ENCODE measurements around the gene EMX2.
A peak's percentile ranks its signal among the peaks of the same experiment; 100 is the strongest.
"Not testable (repeated sequence)": the region's sequence is repeated elsewhere in the genome, so short reads cannot be mapped to it uniquely, and the experiment has no call there.

Gene EMX2

DNA sequence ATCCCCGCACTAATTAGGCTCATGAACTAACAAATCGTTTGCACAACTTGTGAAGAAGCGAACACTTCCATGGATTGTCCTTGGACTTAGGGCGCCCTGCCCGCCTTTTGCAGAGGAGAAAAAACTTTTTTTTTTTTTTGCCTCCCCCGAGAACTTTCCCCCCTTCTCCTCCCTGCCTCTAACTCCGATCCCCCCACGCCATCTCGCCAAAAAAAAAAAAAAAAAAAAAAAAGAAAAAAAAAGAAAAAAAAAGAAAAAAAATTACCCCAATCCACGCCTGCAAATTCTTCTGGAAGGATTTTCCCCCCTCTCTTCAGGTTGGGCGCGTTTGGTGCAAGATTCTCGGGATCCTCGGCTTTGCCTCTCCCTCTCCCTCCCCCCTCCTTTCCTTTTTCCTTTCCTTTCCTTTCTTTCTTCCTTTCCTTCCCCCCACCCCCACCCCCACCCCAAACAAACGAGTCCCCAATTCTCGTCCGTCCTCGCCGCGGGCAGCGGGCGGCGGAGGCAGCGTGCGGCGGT is at the start of gene EMX2:
Gene EMX2 (plus strand): TSS at position 41 of the 519 bp plus-strand sequence. CDS start 522 bp downstream, outside the sequence.
- peak; percentile 74 for DNase-seq

DNA sequence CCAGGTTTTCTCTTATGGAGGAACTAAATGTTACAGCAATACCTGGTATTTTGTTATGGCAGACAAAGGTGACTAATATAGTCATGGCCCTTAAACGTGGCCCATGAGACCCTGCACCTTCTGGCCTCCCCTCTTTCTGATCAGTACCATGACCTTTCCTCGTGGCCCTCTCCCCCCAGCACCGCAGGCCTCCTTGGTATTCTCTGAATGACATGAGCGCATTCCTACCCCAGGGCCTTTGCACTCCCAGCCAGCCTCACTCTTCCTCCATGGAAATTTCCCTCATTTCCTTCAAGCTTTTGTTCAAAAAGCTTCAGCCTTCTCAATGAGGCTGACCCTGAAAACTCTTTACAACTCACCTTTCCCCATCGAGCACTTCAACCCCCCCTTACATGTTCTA is 46.5 kb upstream of the EMX2 start:
- DNase-seq, result no peak

DNA sequence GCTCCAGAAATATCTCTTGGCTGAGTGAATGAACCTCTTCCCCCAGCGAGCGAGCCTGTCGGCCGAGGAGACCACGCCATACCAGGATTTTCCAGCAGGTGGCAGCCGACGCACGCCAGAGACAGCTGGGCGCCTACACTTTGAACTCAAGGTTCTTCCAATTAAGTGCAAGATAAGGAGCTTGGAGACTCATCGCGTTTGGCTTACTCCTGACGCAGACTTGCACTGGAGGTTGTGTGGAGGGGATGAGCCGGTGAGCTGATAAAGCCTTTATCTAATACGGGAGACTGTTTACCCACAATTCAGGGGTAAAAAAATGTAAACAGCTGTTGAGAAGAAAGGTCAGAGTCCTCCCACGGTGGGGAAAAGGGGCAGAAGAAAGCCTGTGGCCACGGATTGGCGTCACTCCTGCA is 45.9 kb upstream of the EMX2 start:
- peak; percentile 88 for DNase-seq

DNA sequence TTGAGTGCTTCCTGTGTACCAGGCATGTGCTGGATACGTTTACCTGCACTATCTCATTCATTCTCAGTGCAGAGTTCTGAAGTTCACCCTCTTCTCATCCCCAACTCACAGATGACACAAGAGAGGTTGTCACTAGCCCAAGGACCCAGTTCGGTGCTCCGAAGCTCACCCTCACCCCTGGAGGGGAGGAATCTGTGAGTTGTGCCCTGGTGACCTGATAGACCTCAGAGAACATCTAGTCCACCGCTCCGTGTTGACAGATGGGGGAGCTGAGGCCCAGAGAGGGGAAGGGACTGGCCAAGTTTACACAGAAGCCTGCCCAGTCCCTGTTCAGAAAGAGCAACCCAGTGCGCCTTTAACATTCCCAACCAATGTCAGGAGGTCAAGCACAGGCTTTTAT is 44.8 kb upstream of the EMX2 start:
- DNase-seq, result no peak

DNA sequence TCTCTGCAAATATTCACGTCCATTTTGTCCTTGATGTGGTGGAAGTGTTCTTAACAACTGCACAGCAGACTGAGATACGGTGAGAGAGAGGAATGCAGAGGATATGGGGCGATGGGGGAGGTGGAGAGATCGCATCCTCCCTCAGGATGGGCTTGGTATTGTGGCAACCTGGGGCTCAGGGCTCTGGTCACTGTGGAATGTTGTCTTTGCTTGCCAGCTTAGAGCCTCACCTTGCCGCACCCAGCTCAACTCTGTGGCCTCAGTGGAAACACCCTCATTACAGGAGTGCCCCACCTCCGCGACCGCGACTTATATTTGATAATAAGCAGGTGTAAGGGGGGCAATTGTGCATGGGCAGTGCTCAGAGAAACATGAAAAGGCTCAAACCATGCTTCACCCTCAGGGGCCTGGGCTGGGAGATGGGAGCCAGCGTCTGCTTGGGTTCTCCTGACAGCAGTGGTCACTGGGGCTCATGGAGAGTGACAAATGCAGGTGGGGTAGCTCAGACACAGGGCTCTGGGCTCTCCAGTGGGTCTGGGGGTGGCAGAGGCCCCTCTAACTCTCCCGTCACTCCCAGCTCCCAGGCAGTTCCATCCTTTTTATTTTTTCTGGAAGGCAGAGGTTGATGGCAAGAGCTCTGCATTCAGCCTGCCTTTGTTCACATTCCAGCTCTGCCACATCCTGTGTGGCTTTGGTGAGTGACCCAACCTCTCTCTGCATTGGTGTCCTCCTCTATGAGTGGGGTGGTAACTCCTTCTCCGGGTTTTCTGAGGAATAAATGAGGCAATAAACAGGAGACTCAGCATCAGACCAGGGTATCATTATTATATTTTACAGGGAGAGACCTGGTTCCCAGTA is 43.1 kb upstream of the EMX2 start:
- peak; percentile 66 for DNase-seq

DNA sequence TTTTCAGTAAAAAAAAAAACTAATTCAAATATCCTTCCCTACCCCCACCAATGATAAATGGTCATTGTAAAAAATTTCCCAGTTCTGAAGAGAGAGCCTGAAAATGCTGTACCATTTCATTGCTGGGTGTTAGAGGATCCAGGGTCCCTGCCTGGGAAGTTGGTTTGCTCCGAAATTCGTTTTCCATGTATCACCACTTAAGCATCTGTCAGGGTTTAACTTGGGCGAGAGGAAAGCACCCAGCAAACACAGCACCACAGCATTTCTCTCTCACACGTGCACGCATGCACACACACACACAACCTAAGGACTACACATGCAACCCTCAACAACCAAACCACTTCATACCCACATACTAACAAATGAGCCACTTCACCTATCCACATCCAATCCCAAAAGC is 42.1 kb upstream of the EMX2 start:
- DNase-seq, result peak; percentile 54

- DNase-seq, result no peak
Observed at GRCh38 chr10:117501460-117502035, 41.0 kb upstream of the EMX2 start.

- DNase-seq, result no peak
Observed at GRCh38 chr10:117502421-117503243, 39.9 kb upstream of the EMX2 start.

DNA sequence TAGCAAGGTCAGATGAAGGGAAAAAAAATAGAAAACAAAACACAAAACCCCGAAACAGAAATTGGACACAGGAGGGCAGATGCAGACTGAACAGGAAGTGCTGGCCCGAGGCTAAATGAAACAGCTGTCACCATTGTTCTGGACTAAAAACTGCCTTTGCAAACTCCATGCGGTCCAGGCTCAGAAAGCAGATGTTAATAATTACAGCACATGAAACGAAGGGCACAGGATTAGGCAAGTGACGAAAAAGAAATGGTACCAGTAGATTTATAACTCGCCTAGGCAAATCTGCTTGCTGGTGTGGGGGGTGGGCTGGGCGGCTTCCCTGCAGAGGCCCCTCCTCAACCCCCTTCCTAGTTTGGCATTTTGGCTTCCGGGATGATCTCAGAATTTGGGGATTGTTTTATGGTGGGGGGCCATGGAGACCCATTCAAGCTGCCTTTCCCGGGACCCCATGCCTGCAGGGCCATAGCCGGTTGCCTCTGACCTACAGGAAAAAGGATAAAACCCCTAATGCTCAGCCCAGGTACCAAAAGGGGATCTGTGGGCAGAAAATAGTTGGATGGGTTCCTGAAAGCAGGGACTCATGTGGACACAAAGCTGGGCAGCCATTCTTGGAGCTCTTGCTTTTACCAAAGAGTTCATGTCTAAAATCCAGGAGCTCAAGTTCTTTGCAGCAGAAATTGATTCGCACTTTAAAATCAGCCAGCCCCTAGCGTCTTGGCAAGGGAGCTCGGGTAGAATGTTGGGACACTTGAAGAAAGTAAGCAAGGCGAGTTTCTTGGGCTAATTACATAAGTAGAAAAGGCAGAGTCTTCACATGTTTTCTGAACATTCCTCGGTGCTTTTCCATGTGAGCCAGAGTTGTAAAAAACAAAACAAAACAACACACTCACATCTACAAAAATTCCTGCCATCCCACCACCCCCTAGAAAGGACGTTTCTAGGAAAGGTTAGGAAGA is 39.0 kb upstream of the EMX2 start:
- peak; percentile 69 for DNase-seq

DNA sequence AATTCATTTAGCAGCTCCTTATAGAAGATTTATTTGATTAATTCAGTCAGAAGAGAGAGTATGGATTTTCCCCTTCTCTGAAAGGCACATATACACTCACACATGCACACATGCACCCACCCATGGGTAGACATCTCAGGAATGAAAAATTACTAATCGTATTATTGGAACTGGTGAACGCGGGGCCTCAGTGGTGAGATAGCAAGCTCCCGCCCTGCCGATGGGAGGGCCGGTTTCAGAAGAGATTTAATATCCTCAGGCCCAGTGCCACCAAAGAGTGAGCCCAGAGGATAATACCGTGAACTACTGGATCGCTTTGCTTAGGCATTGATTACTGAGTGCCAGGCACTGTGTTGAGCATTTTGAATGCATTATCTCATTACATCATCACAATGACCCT is 38.0 kb upstream of the EMX2 start:
- DNase-seq, result peak; percentile 27

- DNase-seq, result not testable (repeated sequence)
Observed at GRCh38 chr10:117507081-117507480, 35.5 kb upstream of the EMX2 start.

GRCh38 chr10:117509573-117509972 is 33.0 kb upstream of the EMX2 start:
- no peak for DNase-seq

- DNase-seq, result no peak
Observed at GRCh38 chr10:117511601-117512390, 30.8 kb upstream of the EMX2 start.

GRCh38 chr10:117514971-117515370 is 27.6 kb upstream of the EMX2 start:
- no peak for DNase-seq

DNA sequence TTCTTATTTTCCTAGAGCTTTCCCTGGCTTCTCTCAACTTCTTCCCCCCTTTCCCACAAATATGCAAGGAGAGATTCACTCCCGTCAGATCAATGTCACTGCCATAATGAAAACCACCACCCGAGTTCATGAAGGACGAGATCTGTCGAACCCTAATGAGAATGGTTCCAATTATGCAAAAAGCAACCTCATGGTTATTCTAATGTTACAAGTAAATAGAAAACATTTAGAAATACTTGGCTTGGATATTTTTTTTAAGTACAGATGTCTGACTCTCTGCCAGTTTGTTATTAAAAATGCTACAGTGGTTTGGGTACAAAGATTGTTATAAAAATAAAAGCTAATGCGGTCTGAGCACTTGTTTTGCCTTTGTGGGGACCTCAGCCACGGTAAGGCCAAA is 25.9 kb upstream of the EMX2 start:
- DNase-seq, result no peak

GRCh38 chr10:117518246-117518645 is 24.3 kb upstream of the EMX2 start:
- DNase-seq, result no peak

DNA sequence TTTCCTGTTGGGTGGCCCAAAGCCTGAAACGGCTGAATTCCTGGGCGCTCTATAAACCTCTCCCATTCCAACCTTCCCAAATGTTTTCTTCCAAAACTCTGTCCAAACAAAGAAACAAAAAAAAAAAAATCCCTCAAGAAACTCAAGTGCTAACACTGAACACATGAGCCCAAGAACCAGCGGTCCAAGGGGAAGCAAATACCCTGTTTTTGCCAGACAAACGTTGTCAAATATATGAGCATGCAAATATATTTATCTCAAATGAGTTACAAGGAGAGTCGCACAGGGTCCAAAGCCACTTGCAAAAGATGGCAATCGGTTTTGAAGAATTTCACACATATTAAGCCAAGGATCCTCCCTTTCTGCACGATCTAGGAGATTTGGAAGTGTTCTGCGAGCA is 23.3 kb upstream of the EMX2 start:
- DNase-seq, result no peak

DNA sequence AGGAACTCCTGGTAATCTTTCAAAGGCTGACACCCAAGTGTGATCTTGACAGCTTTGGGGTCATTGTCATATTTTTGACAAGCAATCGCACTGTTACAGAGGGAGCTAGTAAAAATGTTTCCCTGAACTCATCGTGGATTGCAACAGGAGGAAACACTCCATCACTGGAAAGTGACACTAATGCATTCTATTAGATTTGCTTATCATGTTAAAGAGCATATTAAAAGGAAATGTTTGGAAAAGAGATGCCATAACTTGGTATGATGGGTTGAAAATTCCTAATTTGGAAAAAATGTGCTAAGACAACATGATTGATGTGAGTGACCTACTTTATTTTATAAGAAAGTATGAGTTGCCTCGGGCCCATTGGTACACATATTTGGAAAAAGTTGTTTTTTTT is 22.7 kb upstream of the EMX2 start:
- DNase-seq, result peak; percentile 71

- peak; percentile 27 for DNase-seq
Observed at GRCh38 chr10:117530791-117531190, 11.8 kb upstream of the EMX2 start.

- DNase-seq, result no peak
Observed at GRCh38 chr10:117531371-117532002, 11.1 kb upstream of the EMX2 start.

GRCh38 chr10:117532003-117532385 is 10.6 kb upstream of the EMX2 start:
- no peak for DNase-seq

All from fibroblast of skin of right biceps (primary cell).